ENCODE data around the gene ARHGEF1. TPM values are rescaled to one million over a fixed set of nuclear protein-coding genes. Genes with fewer than 3 reads are reported as not detected.
"Not testable (repeated sequence)": the region's sequence is repeated elsewhere in the genome, so short reads cannot be mapped to it uniquely, and the experiment has no call there.

Gene ARHGEF1
- total RNA-seq, 1 donor from 2014 or later: 112 TPM

- no peak for DNase-seq (ENCODE audit: extremely low read depth, low read depth, low spot score)
Measured at GRCh38 chr19:41903193-41903953, 20.4 kb downstream of the ARHGEF1 start.

GRCh38 chr19:41904118-41904870 lies 21.3 kb downstream of the ARHGEF1 start:
- no peak for DNase-seq (ENCODE audit: extremely low read depth, low read depth, low spot score)

- DNase-seq (ENCODE audit: extremely low read depth, low read depth, low spot score): no peak
Measured at GRCh38 chr19:41905273-41906002, 22.5 kb downstream of the ARHGEF1 start.

- DNase-seq (ENCODE audit: extremely low read depth, low read depth, low spot score): no peak
Measured at GRCh38 chr19:41906271-41906670, 23.3 kb downstream of the ARHGEF1 start.

- no peak for DNase-seq (ENCODE audit: extremely low read depth, low read depth, low spot score)
Measured at GRCh38 chr19:41906916-41907680, 24.1 kb downstream of the ARHGEF1 start.

GRCh38 chr19:41907994-41908615 lies 25.1 kb downstream of the ARHGEF1 start:
- DNase-seq (ENCODE audit: extremely low read depth, low read depth, low spot score): no peak

- no peak for DNase-seq (ENCODE audit: extremely low read depth, low read depth, low spot score)
Measured at GRCh38 chr19:41908724-41909464, 25.9 kb downstream of the ARHGEF1 start.

- no peak for DNase-seq (ENCODE audit: extremely low read depth, low read depth, low spot score)
Measured at GRCh38 chr19:41909706-41910105, 26.7 kb downstream of the ARHGEF1 start.

GRCh38 chr19:41910240-41910991 lies 27.4 kb downstream of the ARHGEF1 start:
- DNase-seq (ENCODE audit: extremely low read depth, low read depth, low spot score): no peak

- no peak for DNase-seq (ENCODE audit: extremely low read depth, low read depth, low spot score)
Measured at GRCh38 chr19:41910992-41911888, 28.3 kb downstream of the ARHGEF1 start.

GRCh38 chr19:41911889-41912731 lies 29.1 kb downstream of the ARHGEF1 start:
- no peak for DNase-seq (ENCODE audit: extremely low read depth, low read depth, low spot score)

- no peak for DNase-seq (ENCODE audit: extremely low read depth, low read depth, low spot score)
Measured at GRCh38 chr19:41912899-41913537, 30.0 kb downstream of the ARHGEF1 start.

GRCh38 chr19:41913538-41914423 lies 30.8 kb downstream of the ARHGEF1 start:
- no peak for DNase-seq (ENCODE audit: extremely low read depth, low read depth, low spot score)

GRCh38 chr19:41914424-41914834 lies 31.4 kb downstream of the ARHGEF1 start:
- DNase-seq (ENCODE audit: extremely low read depth, low read depth, low spot score): not testable (repeated sequence)

GRCh38 chr19:41915021-41915775 lies 32.2 kb downstream of the ARHGEF1 start:
- DNase-seq (ENCODE audit: extremely low read depth, low read depth, low spot score): no peak

Measured in glomerular endothelial cell (primary cell).